H1 (cell line): ENCODE results near the gene NOVA1. TPM values are rescaled to one million over a fixed set of nuclear protein-coding genes. Genes with fewer than 3 reads are reported as not detected.

Experiments
- CTCF ChIA-PET: fragments of 300-600 bp; sonication (Branson Sonifier 250); formaldehyde crosslinking; loops from one replicate; lab custom pipeline; 2021; ENCODE audit not compliant: partially characterized antibody; lab: Charles Lee
- POLR2A ChIA-PET: fragments of 300-600 bp; sonication (Branson Sonifier 250); formaldehyde crosslinking; loops from one replicate; lab custom pipeline; 2021; ENCODE audit warnings: inconsistent platforms; ENCODE audit not compliant: partially characterized antibody; lab: Charles Lee
- DNase-seq, 2 experiments: peaks; one replicate each; pipeline versions ENCODE4 v3.0.0 to v3.0.0-alpha.2; 2010 to 2022; ENCODE audit warnings: low spot score in 2 of 2, low read depth in 1 of 2, mixed read lengths in 1 of 2
- FAIRE-seq: peaks from 2 replicates; lab custom pipeline; 2011; peaks lifted over from hg19 to GRCh38; lab: Jason Lieb, UNC
- H2AFZ ChIP-seq: 2 replicates; pipeline ENCODE4 v1.8.1; 2012; ENCODE audit warnings: low read length, inconsistent platforms
- H2AK5ac ChIP-seq: 2 replicates; pipeline ENCODE4 v1.6.1; 2013; ENCODE audit warnings: low read depth, low read length
- H2BK120ac ChIP-seq: replicated peaks from 2 replicates; pipeline ENCODE3; 2013; ENCODE audit warnings: low read depth, low read length, inconsistent platforms
- H2BK12ac ChIP-seq: 2 replicates; pipeline ENCODE4 v1.6.1; 2013; ENCODE audit warnings: low read depth, low read length
- H2BK15ac ChIP-seq: 2 replicates; pipeline ENCODE4 v1.6.1; 2013; ENCODE audit warnings: low read length
- H2BK20ac ChIP-seq: 2 replicates; pipeline ENCODE4 v1.6.1; 2013; ENCODE audit warnings: low read length
- H2BK5ac ChIP-seq: 2 replicates; pipeline ENCODE4 v1.6.1; 2013; ENCODE audit warnings: low read depth, low read length
- H3K14ac ChIP-seq: 2 replicates; pipeline ENCODE4 v1.6.1; 2013; ENCODE audit warnings: inconsistent platforms; ENCODE audit not compliant: insufficient read length
- H3K18ac ChIP-seq: 2 replicates; pipeline ENCODE4 v1.6.1; 2013; ENCODE audit warnings: low read length; ENCODE audit errors: extremely low read depth
- H3K23ac ChIP-seq: 2 replicates; pipeline ENCODE4 v1.6.1; 2013; ENCODE audit warnings: inconsistent platforms; ENCODE audit not compliant: insufficient read length
- H3K23me2 ChIP-seq: 2 replicates; pipeline ENCODE4 v1.6.1; 2013; ENCODE audit warnings: low read depth, low read length
- H3K27ac ChIP-seq: 2 replicates; pipeline ENCODE4 v1.6.1; 2011; ENCODE audit warnings: low read depth, low read length, inconsistent platforms
- H3K27me3 ChIP-seq, 4 experiments: replicated peaks in 1 of 4; 1 replicate in 1 of 4; 2 replicates in 3 of 4; pipeline versions ENCODE4 v1.6.1 to v1.8.1; 2011 to 2013; ENCODE audit warnings: low read length in 3 of 4, mild to moderate bottlenecking in 3 of 4, inconsistent platforms in 2 of 4, mixed read lengths in 2 of 4, moderate library complexity in 1 of 4; ENCODE audit not compliant: control insufficient read depth in 3 of 4, insufficient read depth in 3 of 4; ENCODE audit errors: extremely low read depth in 1 of 4
- H3K36me3 ChIP-seq, 4 experiments: 2 replicates each; pipeline versions ENCODE4 v1.6.1 to v1.8.1; 2011 to 2013; ENCODE audit warnings: mild to moderate bottlenecking in 4 of 4, low read length in 3 of 4, moderate library complexity in 2 of 4, control low read depth in 1 of 4, inconsistent platforms in 1 of 4; ENCODE audit not compliant: insufficient read depth in 4 of 4, control insufficient read depth in 2 of 4
- H3K4ac ChIP-seq: replicated peaks from 2 replicates; pipeline ENCODE3; 2013; ENCODE audit warnings: low read length, low read depth, mixed read lengths, inconsistent platforms; ENCODE audit not compliant: insufficient read length
- H3K4me1 ChIP-seq, 4 experiments: replicated peaks in 1 of 4; 1 replicate in 1 of 4; 2 replicates in 3 of 4; pipeline versions ENCODE4 v1.6.1 to v1.8.1; 2011 to 2013; ENCODE audit warnings: low read length in 3 of 4, inconsistent platforms in 2 of 4, mixed read lengths in 1 of 4; ENCODE audit not compliant: insufficient read depth in 4 of 4, control insufficient read depth in 3 of 4
- H3K4me2 ChIP-seq, 2 experiments: 2 replicates each; pipeline versions ENCODE4 v1.6.1 to v1.8.1; 2011 to 2013; ENCODE audit warnings: low read depth in 2 of 2, low read length in 2 of 2, control low read depth in 1 of 2, inconsistent platforms in 1 of 2, mild to moderate bottlenecking in 1 of 2; ENCODE audit not compliant: insufficient read depth in 1 of 2
- H3K4me3 ChIP-seq, 4 experiments: fragments of 200-600, 300-600 bp in 1 of 4; sonication (generic), shearing (Covaris generic), sonication (Bioruptor Twin) in 1 of 4; 2 replicates each; pipeline versions ENCODE4 v1.5.1 to v1.8.1; 2011 to 2016; ENCODE audit warnings: low read length in 4 of 4, low read depth in 3 of 4, control low read depth in 2 of 4, inconsistent platforms in 2 of 4, mild to moderate bottlenecking in 2 of 4, mixed read lengths in 1 of 4, moderate library complexity in 1 of 4; ENCODE audit not compliant: insufficient read depth in 2 of 4; ENCODE audit errors: extremely low read depth in 1 of 4
- H3K56ac ChIP-seq: replicated peaks from 2 replicates; pipeline ENCODE3; 2013; ENCODE audit warnings: low read depth, mild to moderate bottlenecking, mixed read lengths, low read length, inconsistent platforms; ENCODE audit not compliant: insufficient read length
- H3K79me1 ChIP-seq: 2 replicates; pipeline ENCODE4 v1.6.1; 2013; ENCODE audit warnings: low read depth, low read length, control low read depth
- H3K79me2 ChIP-seq, 2 experiments: 2 replicates each; pipeline versions ENCODE4 v1.6.1 to v1.8.1; 2012 to 2013; ENCODE audit warnings: low read length in 2 of 2, mild to moderate bottlenecking in 2 of 2, inconsistent platforms in 1 of 2; ENCODE audit not compliant: insufficient read depth in 2 of 2, control insufficient read depth in 1 of 2
- H3K9ac ChIP-seq, 4 experiments: replicated peaks in 1 of 4; 1 replicate in 1 of 4; 2 replicates in 3 of 4; pipeline versions ENCODE4 v1.6.1 to v1.8.1; 2011 to 2013; ENCODE audit warnings: low read depth in 3 of 4, low read length in 3 of 4, control low read depth in 2 of 4, mild to moderate bottlenecking in 2 of 4, moderate library complexity in 2 of 4, inconsistent platforms in 1 of 4; ENCODE audit errors: extremely low read depth in 1 of 4
- H3K9me3 ChIP-seq, 2 experiments: 2 replicates each; pipeline versions ENCODE4 v1.6.1 to v1.8.1; 2012 to 2013; ENCODE audit warnings: mild to moderate bottlenecking in 2 of 2, moderate library complexity in 2 of 2, control low read depth in 1 of 2, inconsistent platforms in 1 of 2, low read depth in 1 of 2, low read length in 1 of 2, mixed read lengths in 1 of 2; ENCODE audit not compliant: insufficient read depth in 2 of 2
- H4K20me1 ChIP-seq, 2 experiments: replicated peaks in 1 of 2; 2 replicates each; pipeline versions ENCODE3 to v1.8.1; 2011 to 2013; ENCODE audit warnings: inconsistent platforms in 2 of 2, low read length in 2 of 2, mild to moderate bottlenecking in 1 of 2; ENCODE audit not compliant: insufficient read depth in 2 of 2, control insufficient read depth in 1 of 2
- H4K5ac ChIP-seq: 2 replicates; pipeline ENCODE4 v1.6.1; 2013; ENCODE audit warnings: low read length, low read depth, mixed read lengths, inconsistent platforms; ENCODE audit not compliant: insufficient read length
- H4K8ac ChIP-seq: 2 replicates; pipeline ENCODE4 v1.8.0; 2013; ENCODE audit warnings: mild to moderate bottlenecking, moderate library complexity, low read length, inconsistent platforms; ENCODE audit not compliant: insufficient read depth; ENCODE audit errors: extremely low read depth
- H4K91ac ChIP-seq: replicated peaks from 2 replicates; pipeline ENCODE3; 2013; ENCODE audit warnings: low read length, mixed read lengths, inconsistent platforms; ENCODE audit not compliant: insufficient read length
- ASH2L ChIP-seq: fragments of 200-600, 300-600 bp; sonication (generic); IDR thresholded peaks from one replicate; pipeline ENCODE4 v1.7.1; 2017; ENCODE audit warnings: low read length
- EZH2 ChIP-seq: fragments of 200-600 bp; sonication (generic); IDR thresholded peaks from 2 replicates; pipeline ENCODE4 v1.7.1; 2012; ENCODE audit warnings: low read depth, mild to moderate bottlenecking, moderate library complexity, low read length, inconsistent platforms; ENCODE audit not compliant: severe bottlenecking
- GTF2F1 ChIP-seq: IDR thresholded peaks from 2 replicates; pipeline ENCODE4 v1.6.1; 2012; ENCODE audit warnings: low read depth, low read length, improper control_type of control experiment, borderline replicate concordance
- KDM1A ChIP-seq: fragments of 200-600, 300-600 bp; sonication (generic); IDR thresholded peaks from 2 replicates; pipeline ENCODE4 v1.7.1; 2016; ENCODE audit warnings: mild to moderate bottlenecking, low read length, borderline replicate concordance
- KDM5A ChIP-seq: fragments of 200-600 bp; IDR thresholded peaks from 2 replicates; pipeline ENCODE4 v1.7.1; 2012; ENCODE audit warnings: mild to moderate bottlenecking, low read length, inconsistent platforms, mixed read lengths
- POLR2AphosphoS5 ChIP-seq: IDR thresholded peaks from 2 replicates; pipeline ENCODE4 v1.6.1; 2011; ENCODE audit warnings: low read depth, low read length
- SIN3A ChIP-seq, 2 experiments: IDR thresholded peaks in 1 of 2; conservative IDR thresholded peaks in 1 of 2; 2 replicates each; pipeline ENCODE4 v1.6.1; 2011 to 2012; ENCODE audit warnings: low read length in 2 of 2, improper control_type of control experiment in 1 of 2, low read depth in 1 of 2, mild to moderate bottlenecking in 1 of 2
- WGBS, 2 experiments: shearing (Covaris generic) in 1 of 2; methylation state at CpG; one replicate each; pipeline versions ENCODE4 v1.1.6 to v1.1.7; 2013 to 2015; ENCODE audit warnings: low lambda C conversion rate in 2 of 2, mixed read lengths in 2 of 2, inconsistent platforms in 1 of 2, low coverage in 1 of 2, missing lambda C conversion rate in 1 of 2; ENCODE audit not compliant: insufficient replicate concordance in 2 of 2, insufficient coverage in 1 of 2, insufficient read length in 1 of 2; ENCODE audit errors: extremely low coverage in 1 of 2, missing lambda C conversion rate in 1 of 2; 5-methylcytosine and 5-hydroxymethylcytosine counted together
- polyA plus RNA-seq, 7 experiments: library from polyadenylated mRNA; depleted of rRNA in 3 of 7; stranded (reverse) in 5 of 7; unstranded in 2 of 7; fragments of >200 nt in 5 of 7; fragments of 200-250 nt in 2 of 7; gene quantifications; 1 replicate in 5 of 7; 2 replicates in 1 of 7; 4 replicates in 1 of 7; pipeline versions ENCODE4 v1.2.1 to v1.2.3, GENCODE V29; 2011 to 2013; ENCODE audit warnings: missing spikeins in 2 of 7, mixed read lengths in 2 of 7
- total RNA-seq: library from RNA; stranded (reverse); fragmentation: NEBNext Ultra II Directional; extraction: Animal tissue kit (Norgen Biotek cat#: 25700); gene quantifications from 2 replicates; pipeline ENCODE4 v1.2.1, GENCODE V29; 2021

The NOVA1 gene
- total and polyA plus RNA-seq, 2 of the 8 experiments (the other 6 are each of a cell fraction or from before 2014, with no cell fraction given), result 6.8 to 12.7 TPM

DNA sequence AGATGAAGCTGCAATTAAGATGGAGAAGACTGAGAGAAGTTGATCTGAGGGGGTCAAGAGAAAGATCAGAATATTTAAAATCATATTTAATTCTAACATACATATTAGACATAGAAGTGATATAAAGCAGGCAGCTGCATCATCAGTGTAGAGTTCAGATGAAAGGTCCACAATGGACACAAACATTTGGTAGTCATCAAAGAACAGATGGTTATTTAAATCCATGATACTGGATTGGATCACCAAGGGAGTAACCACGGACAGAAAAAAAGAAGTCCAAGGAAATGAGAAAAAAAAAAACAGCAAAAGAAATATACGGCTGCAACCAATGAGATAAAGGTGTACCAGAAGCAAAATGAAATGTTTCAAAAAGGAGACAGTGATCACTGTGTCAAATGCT lies 20.1 kb downstream of the NOVA1 start:
- ChIA-PET CTCF (interaction anchor here (0.6 kb wide), 1 partner anchor 45 kb away, joined by 4 read pairs; no protein-coding TSS in a partner anchor), POLR2A (no interaction called here)
- no peak overlapping the region for H3K23ac ChIP-seq
- H2BK5ac ChIP-seq, result no peak overlapping the region
- H2BK15ac ChIP-seq, result no peak overlapping the region
- no peak overlapping the region for H2AFZ ChIP-seq
- no peak overlapping the region for H4K5ac ChIP-seq
- no peaks in the 10 kb centered on the region for H3K79me2 ChIP-seq
- H3K4ac ChIP-seq, result no peak overlapping the region
- no peak overlapping the region for H2BK12ac ChIP-seq
- WGBS, 2 experiments, result 88% methylated on average over 2 of the region's 2 CpGs; no CpG with 5 or more reads in 1 of the 2 experiments
- no peak overlapping the region for H3K18ac ChIP-seq
- TF ChIP-seq KDM5A (no peak), GTF2F1 (no peak), KDM1A (no peak), EZH2 (no peak), ASH2L (no peak), POLR2AphosphoS5 (no peak), SIN3A (conservative IDR thresholded peaks at IDR 0.05 in 1 of 2, IDR thresholded peaks at IDR 0.05 in 1 of 2; ENCODE audit: low read depth in 1 of 2, low read length in 2 of 2) (no peak)
- no peaks in the 10 kb centered on the region for H3K79me1 ChIP-seq
- DNase-seq (no peak), FAIRE-seq (no peak)
- H3K9ac ChIP-seq, result no peak overlapping the region
- no peak overlapping the region for H2BK120ac ChIP-seq
- H2BK20ac ChIP-seq, result no peak overlapping the region
- no peak overlapping the region for H3K4me2 ChIP-seq
- H3K4me3 ChIP-seq, result no peak overlapping the region
- no peaks in the 10 kb centered on the region for H3K9me3 ChIP-seq
- H4K91ac ChIP-seq, result no peak overlapping the region
- no peak overlapping the region for H2AK5ac ChIP-seq
- H3K56ac ChIP-seq, result no peak overlapping the region
- H3K14ac ChIP-seq, result no peak overlapping the region
- no peaks in the 10 kb centered on the region for H3K27me3 ChIP-seq
- H3K27ac ChIP-seq, result no peak overlapping the region
- no peak overlapping the region for H4K8ac ChIP-seq
- no peaks in the 10 kb centered on the region for H3K23me2 ChIP-seq
- no peaks in the 10 kb centered on the region for H3K36me3 ChIP-seq
- no peaks in the 10 kb centered on the region for H4K20me1 ChIP-seq
- no peaks in the 10 kb centered on the region for H3K4me1 ChIP-seq
